Measurements from ENCODE around the gene XK. TPM values are rescaled to one million over a fixed set of nuclear protein-coding genes. Genes with fewer than 3 reads are reported as not detected.

Gene XK
- total and polyA plus RNA-seq, 9 of the 15 experiments (the other 6 are each of a cell fraction or from before 2014, with no cell fraction given): 4.0 to 21.6 (median 11.6) TPM

DNA sequence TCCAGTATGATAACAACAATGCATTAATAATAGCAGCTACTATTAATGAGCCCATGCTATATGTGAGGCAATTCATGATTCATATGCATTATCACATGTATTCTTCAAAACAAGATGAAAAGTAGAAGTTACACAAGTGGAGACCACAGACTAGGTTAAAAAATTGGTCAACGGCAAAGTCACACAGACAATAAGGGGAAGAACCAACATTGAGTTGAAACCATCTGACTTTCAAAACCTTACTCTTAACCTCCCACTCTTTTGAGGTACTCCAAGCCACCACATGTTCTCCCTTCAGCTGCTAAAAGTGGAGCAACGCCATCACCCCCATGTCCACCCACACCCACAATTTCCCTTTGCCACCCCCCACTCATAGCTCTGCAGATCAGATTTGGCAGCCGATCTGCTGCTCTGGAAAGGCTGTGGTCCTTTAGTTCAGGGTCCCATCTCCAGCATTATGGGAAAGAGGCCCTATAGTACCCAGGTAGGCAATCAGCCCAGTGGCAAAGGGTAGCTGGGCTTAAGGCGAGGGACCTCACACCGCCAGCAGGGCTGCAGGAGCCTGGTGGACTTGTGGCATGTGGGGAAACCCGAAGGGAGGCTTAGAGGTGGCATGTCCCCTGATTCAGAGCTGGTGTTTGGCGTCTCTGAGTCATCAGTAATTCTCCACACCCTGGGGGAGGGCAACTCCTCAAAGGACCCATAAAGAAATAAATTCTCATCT lies 60.8 kb downstream of the XK start (continued):
- TF ChIP-seq CEBPZ (IDR thresholded peaks at IDR 0.05; ENCODE audit: borderline replicate concordance, low read depth, low read length) (no peak), ZEB2 (IDR thresholded peaks at IDR 0.05) (no peak), ZFP1 (CRISPR knock-in tag; IDR thresholded peaks at IDR 0.05) (no peak), HIVEP1 (CRISPR knock-in tag; IDR thresholded peaks at IDR 0.05) (no peak)
- TF ChIP-seq, protein P1, sequence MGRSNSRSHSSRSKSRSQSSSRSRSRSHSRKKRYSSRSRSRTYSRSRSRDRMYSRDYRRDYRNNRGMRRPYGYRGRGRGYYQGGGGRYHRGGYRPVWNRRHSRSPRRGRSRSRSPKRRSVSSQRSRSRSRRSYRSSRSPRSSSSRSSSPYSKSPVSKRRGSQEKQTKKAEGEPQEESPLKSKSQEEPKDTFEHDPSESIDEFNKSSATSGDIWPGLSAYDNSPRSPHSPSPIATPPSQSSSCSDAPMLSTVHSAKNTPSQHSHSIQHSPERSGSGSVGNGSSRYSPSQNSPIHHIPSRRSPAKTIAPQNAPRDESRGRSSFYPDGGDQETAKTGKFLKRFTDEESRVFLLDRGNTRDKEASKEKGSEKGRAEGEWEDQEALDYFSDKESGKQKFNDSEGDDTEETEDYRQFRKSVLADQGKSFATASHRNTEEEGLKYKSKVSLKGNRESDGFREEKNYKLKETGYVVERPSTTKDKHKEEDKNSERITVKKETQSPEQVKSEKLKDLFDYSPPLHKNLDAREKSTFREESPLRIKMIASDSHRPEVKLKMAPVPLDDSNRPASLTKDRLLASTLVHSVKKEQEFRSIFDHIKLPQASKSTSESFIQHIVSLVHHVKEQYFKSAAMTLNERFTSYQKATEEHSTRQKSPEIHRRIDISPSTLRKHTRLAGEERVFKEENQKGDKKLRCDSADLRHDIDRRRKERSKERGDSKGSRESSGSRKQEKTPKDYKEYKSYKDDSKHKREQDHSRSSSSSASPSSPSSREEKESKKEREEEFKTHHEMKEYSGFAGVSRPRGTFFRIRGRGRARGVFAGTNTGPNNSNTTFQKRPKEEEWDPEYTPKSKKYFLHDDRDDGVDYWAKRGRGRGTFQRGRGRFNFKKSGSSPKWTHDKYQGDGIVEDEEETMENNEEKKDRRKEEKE (IDR thresholded peaks at IDR 0.05; ENCODE audit: borderline replicate concordance in 1 of 2, control insufficient read depth in 1 of 2, low read depth in 2 of 2, low read length in 1 of 2): no peak
- TF ChIP-seq, protein P2, sequence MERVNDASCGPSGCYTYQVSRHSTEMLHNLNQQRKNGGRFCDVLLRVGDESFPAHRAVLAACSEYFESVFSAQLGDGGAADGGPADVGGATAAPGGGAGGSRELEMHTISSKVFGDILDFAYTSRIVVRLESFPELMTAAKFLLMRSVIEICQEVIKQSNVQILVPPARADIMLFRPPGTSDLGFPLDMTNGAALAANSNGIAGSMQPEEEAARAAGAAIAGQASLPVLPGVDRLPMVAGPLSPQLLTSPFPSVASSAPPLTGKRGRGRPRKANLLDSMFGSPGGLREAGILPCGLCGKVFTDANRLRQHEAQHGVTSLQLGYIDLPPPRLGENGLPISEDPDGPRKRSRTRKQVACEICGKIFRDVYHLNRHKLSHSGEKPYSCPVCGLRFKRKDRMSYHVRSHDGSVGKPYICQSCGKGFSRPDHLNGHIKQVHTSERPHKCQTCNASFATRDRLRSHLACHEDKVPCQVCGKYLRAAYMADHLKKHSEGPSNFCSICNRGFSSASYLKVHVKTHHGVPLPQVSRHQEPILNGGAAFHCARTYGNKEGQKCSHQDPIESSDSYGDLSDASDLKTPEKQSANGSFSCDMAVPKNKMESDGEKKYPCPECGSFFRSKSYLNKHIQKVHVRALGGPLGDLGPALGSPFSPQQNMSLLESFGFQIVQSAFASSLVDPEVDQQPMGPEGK (CRISPR knock-in tag; IDR thresholded peaks at IDR 0.05; ENCODE audit: borderline replicate concordance): no peak
- TF ChIP-seq, protein P3, sequence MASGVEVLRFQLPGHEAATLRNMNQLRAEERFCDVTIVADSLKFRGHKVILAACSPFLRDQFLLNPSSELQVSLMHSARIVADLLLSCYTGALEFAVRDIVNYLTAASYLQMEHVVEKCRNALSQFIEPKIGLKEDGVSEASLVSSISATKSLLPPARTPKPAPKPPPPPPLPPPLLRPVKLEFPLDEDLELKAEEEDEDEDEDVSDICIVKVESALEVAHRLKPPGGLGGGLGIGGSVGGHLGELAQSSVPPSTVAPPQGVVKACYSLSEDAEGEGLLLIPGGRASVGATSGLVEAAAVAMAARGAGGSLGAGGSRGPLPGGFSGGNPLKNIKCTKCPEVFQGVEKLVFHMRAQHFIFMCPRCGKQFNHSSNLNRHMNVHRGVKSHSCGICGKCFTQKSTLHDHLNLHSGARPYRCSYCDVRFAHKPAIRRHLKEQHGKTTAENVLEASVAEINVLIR (CRISPR knock-in tag; IDR thresholded peaks at IDR 0.05): no peak

Data from K562 (cell line).